Measurements from ENCODE around the gene DOK6.

The DOK6 gene

DNA sequence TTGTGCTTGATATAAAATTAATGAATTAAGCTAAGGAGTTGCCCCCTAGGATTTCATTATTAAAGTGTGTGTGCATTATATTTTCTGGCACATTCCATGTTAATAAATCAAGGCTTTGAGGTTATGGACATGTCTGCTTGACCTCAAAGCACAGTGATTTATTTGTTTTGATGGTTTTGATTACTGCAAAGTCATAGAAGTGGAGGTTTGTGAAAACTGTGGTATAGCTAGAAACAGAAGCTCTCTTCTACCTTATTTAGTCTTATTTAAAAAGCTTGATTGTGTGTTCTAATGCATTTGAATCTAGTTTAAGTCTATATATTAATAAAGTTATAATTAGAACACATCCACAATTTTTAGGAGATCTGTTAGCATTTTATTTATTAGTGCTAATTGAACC, 32.2 kb downstream of the DOK6 start:
- no peak for DNase-seq (ENCODE audit: low read depth in 3 of 3, low spot score in 1 of 3)

- no peak for DNase-seq (ENCODE audit: low read depth in 3 of 3, low spot score in 1 of 3)
Observed at GRCh38 chr18:69435000-69435399, 34.3 kb downstream of the DOK6 start.

DNA sequence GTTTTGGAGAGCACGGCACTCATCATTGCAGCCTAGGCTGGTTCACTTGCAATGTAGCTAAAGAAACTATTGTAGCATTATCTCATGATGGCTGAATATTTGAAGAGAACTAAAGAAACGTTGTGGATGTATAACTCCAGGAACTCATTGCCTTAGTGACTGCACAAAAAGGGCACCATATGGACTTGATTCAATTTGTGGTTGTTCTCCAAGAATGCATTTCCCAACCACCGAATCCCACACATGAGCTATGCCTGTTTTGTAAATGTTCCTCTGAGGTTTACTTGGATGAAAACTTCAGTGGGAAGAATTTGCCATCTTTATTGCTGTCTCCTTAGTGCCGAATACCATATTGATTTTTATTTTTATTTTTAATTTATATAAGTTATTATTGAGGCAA, 43.5 kb downstream of the DOK6 start:
- DNase-seq (ENCODE audit: low read depth in 3 of 3, low spot score in 1 of 3) = no peak

- DNase-seq (ENCODE audit: low read depth in 3 of 3, low spot score in 1 of 3) = no peak
Observed at GRCh38 chr18:69447886-69448285, 47.2 kb downstream of the DOK6 start.

DNA sequence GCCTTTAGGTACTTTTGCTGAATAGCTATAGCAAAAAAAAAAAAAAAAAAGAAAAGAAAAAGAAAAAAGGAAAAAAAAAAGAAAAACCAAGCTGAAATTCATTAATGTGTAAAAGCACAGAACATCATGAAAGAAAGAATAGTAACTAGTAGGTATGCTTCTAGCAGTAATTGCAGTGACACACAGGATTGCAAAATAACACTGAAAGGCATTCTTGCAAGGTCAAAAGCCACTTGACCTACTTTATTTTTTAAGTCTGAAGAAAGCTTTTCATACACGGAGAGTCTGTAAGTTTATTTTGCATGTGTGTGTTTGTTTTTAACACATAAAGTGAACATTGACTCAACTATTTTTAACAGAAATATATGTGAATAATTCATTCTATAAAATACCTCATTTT, 54.4 kb downstream of the DOK6 start:
- DNase-seq (ENCODE audit: low read depth in 3 of 3, low spot score in 1 of 3) = no peak

DNA sequence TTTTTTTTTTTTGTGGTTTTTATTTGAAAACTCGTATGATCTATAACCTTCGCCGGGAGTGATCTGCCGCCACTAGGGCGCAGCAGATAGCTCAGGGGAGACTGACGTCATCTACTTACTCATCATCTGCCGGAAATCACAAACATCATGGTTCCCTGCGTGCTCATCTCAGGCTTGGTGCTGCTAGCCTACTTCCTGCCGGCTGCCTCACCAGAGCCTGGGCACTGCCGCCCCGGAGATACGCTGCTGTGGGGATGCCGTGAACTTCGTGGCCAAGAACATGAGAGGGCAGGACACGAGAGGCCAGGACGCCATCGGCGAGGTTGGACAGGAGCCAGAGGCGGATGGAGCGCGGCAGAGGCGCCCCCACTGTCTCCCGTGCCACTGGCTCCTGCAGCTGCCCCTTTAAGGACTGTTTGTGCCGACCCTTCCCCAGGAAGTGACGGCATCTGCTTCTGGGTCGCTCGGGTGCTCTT, 68.8 kb downstream of the DOK6 start:
- DNase-seq (ENCODE audit: low read depth in 3 of 3, low spot score in 1 of 3) = peak in 1 of 3 donors; percentile 21

DNA sequence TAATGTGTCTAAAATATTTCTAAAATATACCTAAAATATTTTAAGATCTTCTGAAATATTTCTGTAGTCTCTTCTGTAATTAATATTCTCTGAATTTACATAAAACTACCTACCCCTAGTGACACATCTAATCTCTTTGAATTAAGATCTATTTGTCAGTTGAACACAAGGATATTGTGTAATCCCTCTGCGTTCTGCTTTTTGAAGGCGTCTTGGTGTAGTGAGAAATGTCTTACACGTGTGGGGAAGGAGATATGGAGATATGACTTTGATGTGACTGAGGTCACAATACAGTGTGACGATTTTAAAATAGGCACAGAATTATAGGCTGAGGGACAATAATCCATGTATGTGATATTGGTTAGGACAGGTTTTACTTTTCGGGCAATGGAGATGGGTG, 79.8 kb downstream of the DOK6 start:
- DNase-seq (ENCODE audit: low read depth in 3 of 3, low spot score in 1 of 3) = no peak

GRCh38 chr18:69483574-69483973, 82.9 kb downstream of the DOK6 start:
- DNase-seq (ENCODE audit: low read depth in 3 of 3, low spot score in 1 of 3) = no peak

GRCh38 chr18:69484699-69485396, 84.2 kb downstream of the DOK6 start:
- DNase-seq (ENCODE audit: low read depth in 3 of 3, low spot score in 1 of 3) = no peak

GRCh38 chr18:69487488-69488394, 87.1 kb downstream of the DOK6 start:
- DNase-seq (ENCODE audit: low read depth in 3 of 3, low spot score in 1 of 3) = no peak

DNA sequence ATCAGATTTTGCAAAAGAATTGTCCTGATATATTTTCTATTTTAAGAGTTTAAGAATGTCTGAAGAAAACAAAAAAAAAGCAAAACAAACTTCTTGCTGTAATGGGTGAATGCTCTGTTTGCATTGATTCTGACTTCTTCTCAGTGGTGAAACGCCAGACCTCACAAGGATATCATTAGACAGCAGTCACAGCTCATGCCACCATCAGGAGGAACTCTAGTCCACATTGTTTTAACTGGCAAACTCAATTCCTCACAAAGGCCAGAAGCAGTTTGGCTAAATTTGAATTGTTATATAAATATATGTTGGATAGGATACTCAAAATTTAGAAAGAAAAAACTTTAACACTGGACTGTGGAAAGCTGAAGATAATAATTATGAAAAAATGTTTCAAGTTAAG, 89.4 kb downstream of the DOK6 start:
- DNase-seq (ENCODE audit: low read depth in 3 of 3, low spot score in 1 of 3) = no peak

GRCh38 chr18:69490813-69491212, 90.1 kb downstream of the DOK6 start:
- DNase-seq (ENCODE audit: low read depth in 3 of 3, low spot score in 1 of 3) = no peak

GRCh38 chr18:69491576-69491975, 90.9 kb downstream of the DOK6 start:
- no peak for DNase-seq (ENCODE audit: low read depth in 3 of 3, low spot score in 1 of 3)

DNA sequence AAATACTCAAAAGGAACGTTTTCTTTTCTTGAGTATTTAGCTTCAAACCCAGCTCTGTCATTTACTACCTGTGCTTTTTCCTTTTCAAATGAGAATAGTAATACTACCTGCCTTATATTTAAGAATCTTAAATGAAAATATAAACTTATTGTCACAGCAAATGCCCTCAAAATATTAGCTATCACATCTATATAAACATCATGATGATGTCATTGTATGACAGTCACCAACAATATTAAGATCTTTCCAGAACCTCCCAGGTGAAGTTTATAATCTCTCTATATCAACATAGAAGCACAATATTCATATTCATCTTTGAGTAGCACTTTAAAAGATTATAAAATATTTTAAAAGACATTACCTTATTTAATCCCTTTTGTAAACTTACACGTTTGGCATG, 92.2 kb downstream of the DOK6 start:
- no peak for DNase-seq (ENCODE audit: low read depth in 3 of 3, low spot score in 1 of 3)

- no peak for DNase-seq (ENCODE audit: low read depth in 3 of 3, low spot score in 1 of 3)
Observed at GRCh38 chr18:69494841-69495240, 94.2 kb downstream of the DOK6 start.

- no peak for DNase-seq (ENCODE audit: low read depth in 3 of 3, low spot score in 1 of 3)
Observed at GRCh38 chr18:69495338-69495737, 94.7 kb downstream of the DOK6 start.

GRCh38 chr18:69495841-69496533, 95.3 kb downstream of the DOK6 start:
- no peak for DNase-seq (ENCODE audit: low read depth in 3 of 3, low spot score in 1 of 3)

DNA sequence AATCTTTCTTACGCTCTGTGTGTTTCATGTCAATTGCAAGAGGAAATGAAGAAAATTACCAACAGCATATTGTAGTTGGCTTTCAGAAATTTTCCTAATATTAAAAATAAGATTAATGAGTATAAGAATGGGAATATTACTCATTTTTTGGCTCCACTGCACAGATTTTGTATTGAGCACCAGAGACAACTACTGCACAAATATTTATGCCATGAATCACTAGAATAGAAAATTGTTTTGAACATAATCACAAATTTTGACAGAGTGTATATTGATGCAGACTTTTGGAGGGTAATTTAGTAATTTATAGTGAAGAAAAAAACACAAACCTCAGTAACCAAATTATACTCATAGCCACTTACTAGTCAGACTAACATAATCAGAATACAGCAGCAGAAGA, 118.3 kb downstream of the DOK6 start:
- no peak for DNase-seq (ENCODE audit: low read depth in 3 of 3, low spot score in 1 of 3)

GRCh38 chr18:69523582-69523981, 122.9 kb downstream of the DOK6 start:
- no peak for DNase-seq (ENCODE audit: low read depth in 3 of 3, low spot score in 1 of 3)

- DNase-seq (ENCODE audit: low read depth in 3 of 3, low spot score in 1 of 3) = no peak
Observed at GRCh38 chr18:69528435-69528834, 127.7 kb downstream of the DOK6 start.

GRCh38 chr18:69529151-69529550, 128.5 kb downstream of the DOK6 start:
- DNase-seq (ENCODE audit: low read depth in 3 of 3, low spot score in 1 of 3) = no peak

GRCh38 chr18:69531973-69532372, 131.3 kb downstream of the DOK6 start:
- DNase-seq (ENCODE audit: low read depth in 3 of 3, low spot score in 1 of 3) = no peak
